Ammon's horn (tissue), 1 donor: Measurements from ENCODE around the gene SETBP1.
A peak's percentile ranks its signal among the peaks of the same experiment; 100 is the strongest.

Source experiments
- DNase-seq: peaks from one replicate; pipeline ENCODE4 v3.0.0-alpha.2; 2016; ENCODE audit warnings: low spot score

The SETBP1 gene

DNA sequence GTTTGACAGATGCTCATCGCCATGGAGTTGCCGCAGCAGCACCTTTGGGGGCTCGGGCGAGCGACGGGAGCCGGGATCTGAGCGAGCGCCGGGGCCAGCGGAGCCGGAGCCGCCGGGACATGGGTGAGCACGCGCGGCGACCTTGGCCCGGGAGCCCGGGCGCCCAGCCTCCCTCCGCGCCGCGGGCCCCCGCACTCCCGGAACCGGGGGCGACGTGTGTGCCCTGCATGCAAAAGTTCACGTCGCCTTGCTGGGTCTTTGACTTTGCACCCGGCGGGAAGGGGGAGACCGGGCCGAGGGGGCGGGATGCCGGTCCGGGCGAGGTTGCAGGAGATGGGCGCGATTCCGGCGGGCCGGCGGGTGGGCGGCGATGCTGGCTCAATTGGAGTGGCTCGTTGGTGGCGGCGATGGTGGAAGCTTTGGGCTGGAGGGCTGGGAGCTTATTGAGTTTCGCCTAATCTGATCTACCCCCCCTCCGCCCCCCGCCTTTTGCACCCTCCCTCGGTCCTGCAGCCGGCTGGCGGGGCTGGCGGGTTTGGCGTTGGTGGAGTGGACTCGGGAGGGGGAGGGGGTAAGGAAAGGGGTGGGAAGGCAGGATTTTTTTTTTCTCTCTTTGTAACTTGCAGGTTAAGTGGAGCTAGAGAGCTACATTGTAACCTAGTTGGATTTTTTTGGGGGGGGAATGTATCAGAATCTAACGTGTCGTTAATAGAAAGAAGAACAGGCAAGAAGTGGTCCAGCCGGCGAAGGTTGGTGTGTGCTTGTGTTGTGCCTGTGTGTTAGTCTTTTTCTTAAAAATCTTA lies at the start of gene SETBP1:
TSS of gene SETBP1 (plus strand) at position 616 of the 803 bp plus-strand sequence. CDS start 20,459 bp downstream, outside the sequence.
- peak; percentile 25 for DNase-seq

DNA sequence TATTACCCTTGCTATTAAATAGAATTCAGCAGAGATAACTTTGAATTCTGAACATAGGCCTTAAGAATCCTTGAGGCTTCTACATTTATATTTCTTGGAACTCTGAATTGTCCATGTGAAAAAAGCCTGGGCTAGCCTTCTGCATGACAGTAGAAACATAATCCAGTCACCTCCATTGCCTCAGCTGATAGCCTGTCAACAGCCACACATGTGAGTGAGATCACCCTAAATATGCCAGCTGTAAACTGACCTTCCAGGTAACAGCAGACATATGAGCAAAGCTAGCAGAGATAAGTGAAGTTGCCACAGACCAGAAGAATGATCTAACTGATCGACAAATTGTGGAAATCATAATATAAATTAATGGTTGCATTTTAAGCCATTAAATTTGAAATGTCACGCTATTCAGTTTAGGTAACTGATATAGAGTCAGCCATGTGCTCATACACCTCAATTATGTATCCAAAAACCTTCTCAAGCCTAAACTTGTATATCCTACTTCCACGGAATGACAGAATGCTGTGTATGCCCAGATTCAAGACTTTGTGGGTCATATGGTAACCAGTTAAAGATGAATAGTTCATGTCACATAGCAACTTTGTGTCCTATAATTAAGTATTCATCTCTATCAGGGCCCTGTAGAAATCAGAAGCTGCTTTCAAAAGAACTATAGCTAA lies 48.1 kb upstream of the SETBP1 start:
- DNase-seq, result no peak

DNA sequence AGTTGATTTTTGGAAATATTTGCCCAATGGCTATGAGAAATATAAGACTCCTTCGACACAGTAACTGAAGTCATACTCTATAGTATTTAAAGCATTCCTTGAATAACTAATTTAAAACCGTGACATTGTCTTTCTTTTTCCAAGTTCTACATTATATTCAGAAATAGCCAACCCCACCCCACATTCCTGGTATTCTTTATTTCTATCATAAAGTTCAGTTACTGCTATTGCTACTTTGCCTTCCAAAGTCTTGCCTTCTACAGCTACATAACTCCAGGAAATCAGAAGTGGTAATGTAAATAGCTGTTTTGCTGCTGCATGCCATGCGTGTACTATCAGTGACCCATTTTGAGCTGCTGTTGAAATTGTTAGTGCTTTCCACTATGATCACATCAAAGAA lies 45.1 kb upstream of the SETBP1 start:
- no peak for DNase-seq

DNA sequence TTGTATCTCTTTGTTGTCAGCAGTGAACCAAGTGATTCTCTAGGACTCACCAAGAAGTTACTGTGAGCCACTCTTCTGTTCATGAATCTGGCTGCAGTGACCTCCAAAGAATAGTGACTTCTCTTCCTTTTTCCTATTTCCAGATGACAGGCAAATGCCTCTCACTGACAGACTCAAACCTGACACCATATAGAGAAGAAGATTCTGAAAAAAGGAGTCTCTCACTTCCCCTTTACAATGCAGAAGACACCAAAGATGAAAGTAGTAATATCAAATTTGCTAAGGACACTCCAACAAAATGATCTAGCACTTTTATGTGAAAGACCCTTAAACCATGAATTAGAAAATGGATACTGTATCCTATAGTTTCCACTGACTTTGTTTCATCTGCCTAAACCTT lies 44.4 kb upstream of the SETBP1 start:
- DNase-seq, result no peak

DNA sequence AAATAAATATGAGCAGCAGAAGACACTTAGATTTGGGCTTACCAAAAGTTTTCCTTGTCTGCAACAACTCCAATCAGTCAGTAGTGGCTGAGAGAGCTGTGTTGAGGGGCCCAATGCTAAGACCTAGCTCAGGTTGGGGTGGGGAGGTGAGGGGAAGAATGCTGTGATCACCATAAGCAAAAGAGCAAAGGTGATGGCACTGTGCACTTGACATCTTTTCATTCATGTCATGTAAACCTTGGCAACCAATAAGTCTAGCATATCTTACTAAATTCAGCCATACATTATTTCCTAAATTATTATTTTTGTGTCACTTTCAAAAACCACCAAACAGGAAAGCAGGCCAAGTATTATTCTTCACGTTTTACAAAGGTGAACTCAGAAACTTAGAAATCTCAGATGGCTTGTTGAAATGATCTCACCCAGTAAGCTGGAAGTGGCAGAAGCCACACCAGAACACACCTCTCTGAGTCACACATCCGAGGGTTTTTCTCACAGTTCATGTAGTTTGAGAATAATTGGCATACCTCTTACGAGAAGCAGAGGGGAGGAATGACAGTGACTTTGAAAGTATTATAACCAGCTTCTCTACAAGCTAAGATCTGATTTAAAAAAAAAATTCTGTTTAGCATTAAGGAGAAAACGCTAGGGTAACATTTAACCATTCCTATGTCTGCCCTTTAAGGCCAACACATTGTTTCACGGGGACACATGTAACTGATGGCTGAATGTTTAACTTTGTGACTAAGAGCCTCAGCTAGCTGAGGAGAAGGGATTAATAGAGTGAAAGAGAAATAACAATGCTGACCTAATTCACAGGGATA lies 43.3 kb upstream of the SETBP1 start:
- DNase-seq, result no peak

DNA sequence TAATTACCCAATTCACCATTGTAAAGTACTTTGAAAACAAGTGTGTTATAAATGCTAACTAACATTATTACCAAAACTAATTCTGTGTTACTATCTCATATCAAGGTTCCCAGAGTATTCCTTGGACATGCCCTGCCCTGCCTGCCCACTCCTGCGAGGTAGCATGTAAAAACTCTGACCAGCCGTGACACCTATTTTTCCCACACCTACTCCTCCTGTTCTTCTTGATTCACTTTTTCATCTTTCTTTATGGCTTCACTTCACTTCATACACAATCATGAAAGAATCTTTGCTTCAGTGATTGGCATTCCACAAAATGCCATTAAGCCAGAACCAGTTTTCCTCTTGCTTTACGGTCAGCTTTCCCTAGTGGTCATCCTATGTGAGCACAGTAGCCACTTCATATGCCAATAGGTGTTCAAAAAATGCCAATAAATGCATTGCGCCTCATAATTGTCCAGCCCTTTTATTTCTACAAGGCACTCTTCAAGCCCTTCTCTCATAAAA lies 42.6 kb upstream of the SETBP1 start:
- no peak for DNase-seq

DNA sequence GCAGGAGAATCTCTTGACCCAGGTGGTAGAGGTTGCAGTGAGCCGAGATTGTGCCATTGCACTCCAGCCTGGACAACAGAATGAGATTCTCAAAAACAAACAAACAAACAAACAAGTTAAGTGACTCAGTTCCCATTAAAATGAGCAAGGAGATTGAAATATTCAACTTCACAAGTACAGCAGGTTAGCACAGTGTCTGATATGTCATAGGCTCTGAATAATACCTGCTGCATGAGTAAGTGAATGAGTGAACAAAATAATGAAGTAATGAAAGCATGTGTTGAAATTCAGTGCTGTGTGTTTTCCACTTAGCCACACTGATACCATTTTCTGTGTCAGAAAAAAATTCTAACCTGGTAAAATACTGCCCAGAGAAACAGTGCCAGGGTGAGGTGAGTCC lies 41.9 kb upstream of the SETBP1 start:
- no peak for DNase-seq

DNA sequence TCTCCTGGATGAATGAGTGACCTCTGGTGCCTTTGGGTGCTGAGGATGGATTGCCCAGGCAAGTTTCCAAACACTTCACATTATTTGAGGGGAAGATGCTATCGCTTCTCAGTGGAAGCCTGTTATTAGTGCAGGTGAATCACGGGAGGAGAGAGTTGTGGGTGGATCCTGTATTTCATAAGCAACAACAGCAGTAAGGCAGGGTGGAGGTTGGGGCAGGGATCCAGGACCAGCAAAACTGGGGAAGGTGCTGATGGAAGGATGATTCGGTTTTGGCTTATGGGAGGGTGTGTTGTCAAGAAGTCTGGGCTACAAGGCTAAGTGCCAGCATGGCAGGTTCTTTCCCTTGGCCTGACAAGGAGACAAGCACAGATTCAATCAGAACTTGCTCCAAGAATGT lies 37.7 kb upstream of the SETBP1 start:
- DNase-seq, result no peak

DNA sequence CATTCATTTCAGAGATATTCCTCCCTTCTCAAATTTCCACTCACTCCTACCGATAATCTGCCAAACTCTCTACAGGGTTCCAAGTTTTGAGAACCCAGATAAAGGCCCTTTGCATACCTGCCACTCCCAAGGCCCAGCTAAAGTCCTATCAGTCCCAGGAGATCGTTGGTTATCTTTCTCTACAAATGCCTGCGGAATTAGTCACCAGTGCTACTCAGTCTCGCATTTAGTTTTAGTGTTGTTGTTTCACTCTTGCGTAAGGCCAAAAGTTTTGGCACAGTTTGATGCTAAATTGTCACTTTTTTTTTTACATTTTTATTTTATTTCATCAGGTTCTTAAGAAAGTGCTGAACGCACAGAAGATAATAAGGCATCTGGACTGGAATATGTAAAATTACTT lies 29.2 kb upstream of the SETBP1 start:
- DNase-seq, result no peak

DNA sequence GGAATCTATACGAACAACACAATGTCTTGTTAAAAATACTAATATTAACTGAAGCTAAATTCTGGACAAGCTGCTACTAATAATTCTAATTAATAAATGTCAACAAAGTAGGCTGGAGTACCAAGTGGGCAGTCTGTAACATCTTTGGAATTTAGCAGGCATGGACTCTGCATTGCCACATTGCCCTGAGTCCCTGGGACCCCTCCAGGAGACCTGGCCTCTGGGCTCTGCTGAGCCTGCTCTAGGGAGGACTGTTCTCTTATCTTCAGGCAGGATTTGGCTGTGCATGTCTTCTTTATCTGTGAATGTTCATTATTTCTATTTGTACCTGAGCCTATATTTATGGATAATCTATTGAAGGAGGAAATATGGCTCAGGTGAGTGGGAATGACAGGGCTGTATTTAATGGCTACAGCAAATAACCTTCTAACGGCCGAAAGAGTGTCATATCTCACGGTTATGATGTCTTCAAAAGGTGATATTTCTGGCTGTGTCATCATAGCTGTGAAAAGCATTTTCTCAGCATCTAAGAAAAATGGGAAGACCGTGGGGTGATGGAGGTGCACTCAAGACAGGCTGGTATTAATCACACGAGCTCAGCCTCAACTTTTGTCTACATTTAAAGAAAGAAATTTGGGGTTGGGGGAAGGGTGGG lies 28.6 kb upstream of the SETBP1 start:
- no peak for DNase-seq

DNA sequence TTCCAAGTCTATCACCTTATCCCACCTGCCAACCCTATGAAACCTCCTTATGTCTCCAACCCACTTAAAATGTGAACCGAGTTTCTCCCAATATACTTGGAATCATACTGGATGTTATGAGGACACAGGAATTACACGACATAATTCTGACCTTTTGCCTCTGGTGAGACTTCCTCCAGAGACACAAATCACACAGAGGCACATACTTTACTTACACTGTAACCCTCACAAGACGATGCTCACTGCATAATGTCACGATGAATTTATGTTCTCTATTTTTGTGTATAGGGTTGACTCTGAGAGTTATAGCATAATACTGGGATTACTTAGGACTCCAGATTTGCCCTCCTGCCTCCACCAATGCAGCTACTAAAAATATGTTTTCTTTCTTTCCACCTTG lies 28.0 kb upstream of the SETBP1 start:
- DNase-seq, result no peak

DNA sequence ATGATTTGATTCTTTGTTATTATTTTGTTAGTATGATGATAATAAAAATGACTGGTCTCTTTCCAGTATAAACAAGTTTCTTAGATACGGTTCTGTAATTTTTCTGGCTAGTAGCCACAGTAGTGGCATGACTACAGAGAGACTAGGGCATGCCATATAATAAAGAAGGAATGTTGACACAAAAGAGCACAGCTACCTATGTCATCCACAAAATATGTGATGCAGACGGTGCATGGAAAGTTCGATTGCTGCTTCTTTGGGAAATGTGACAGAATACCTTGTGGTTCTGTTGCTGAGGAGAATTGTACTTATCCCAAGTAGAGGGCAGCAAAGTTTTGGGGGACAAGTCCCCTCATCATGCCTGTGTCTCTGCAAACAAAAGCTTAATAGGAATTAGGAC lies 26.1 kb upstream of the SETBP1 start:
- no peak for DNase-seq

DNA sequence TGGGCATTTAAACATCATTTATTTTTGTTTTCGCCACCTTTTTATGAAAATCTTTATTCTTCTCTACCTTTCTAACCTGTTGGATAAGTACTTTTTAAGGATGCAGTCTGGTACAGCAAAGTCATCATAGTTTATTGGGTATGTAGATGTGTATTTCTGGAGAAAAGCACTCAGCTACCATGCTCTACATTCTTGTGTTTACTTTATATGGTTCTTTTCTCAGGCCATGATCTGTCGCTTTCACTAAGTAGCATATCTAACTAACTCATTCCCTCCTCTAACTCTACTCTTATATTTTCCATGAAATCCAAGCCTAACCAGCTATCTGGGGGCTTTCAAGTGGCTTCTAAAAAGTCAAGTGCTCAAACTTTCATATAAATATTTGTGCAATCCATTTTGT lies 25.3 kb upstream of the SETBP1 start:
- no peak for DNase-seq

DNA sequence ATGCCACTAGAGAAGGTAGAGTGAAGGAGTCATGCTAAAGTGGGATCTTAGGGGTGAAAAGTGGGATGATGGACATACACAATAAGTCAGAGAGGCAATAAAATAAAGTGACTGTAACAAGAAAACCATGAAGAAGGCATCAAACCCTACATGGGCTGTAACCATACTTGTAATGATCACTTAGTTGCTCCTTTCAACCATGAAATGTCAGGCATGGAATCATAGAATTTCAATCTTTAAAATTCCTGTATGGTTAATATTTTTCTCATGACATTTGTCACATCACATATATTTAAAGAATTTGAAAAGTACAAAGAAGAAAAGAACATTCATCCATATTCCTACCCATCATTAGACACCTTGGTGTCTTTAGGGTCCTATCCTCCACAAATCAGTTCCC lies 20.9 kb upstream of the SETBP1 start:
- no peak for DNase-seq

DNA sequence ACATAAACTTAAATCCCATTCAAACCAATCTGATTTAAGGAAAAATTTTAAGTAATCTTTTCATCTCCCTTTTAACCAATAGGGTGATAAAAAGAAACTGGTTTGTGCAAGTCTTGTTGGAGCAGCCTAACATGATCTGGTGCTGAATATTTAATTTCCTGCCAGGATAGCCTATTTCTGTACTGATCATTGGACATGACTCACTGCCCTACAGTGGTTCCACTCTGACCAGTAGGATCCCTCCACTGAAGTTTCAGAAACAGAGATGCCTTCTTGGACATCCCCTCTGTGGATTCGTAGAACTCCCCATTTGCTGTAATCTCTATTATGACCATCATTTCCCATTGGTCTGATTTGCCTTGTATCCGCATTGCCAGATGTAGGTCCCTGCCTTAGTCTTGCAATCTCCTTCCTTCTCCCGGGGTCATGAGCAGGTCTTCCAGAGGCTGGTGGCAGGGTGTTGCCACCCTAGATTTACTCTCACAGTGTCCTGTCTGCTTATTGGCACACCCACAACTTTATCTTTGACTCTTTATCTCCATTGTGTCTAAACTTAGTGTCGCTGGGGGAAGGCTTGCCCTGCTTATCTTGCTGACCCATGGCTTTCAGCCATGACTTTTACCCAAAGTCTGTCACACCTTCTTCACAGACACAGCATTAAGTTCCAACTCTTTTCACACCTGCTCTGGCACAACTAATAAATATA lies 12.3 kb upstream of the SETBP1 start:
- no peak for DNase-seq

DNA sequence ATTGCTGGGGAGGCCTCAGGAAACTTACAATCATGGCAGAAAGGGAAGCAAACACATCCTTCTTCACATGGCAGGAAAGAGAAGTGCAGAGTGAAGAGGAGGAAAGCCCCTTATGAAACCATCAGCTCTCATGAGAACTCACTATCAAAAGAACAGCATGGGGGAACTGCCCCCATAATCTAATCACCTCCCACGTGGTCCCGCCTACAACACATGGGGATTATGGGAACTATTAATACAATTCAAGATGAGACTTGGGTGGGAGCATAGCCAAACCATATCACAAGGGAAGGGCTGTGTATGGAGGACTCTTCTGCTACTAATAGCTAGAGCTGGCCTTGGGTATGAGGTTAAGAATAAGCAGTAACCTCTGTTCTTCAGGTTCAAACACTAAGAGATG lies 8.8 kb upstream of the SETBP1 start:
- DNase-seq, result no peak

DNA sequence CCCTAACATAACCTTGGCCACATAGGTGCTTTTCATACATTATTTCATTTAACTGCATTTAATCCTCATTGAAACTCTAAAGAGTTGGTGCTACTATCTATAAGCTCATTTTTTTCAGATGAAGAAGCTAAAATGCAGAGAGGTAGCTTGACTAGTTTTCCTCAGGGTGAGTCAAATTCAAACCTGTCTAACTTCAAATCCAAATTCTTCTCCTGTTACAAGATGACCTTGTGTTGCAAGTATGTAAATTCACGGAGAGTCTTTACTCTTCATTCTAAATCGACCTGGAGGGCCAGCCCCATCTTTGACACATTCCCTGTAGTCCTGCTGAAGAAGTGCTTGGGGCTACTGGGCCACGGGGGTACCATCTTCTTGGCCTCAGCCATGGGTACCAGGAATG lies 8.2 kb upstream of the SETBP1 start:
- no peak for DNase-seq

DNA sequence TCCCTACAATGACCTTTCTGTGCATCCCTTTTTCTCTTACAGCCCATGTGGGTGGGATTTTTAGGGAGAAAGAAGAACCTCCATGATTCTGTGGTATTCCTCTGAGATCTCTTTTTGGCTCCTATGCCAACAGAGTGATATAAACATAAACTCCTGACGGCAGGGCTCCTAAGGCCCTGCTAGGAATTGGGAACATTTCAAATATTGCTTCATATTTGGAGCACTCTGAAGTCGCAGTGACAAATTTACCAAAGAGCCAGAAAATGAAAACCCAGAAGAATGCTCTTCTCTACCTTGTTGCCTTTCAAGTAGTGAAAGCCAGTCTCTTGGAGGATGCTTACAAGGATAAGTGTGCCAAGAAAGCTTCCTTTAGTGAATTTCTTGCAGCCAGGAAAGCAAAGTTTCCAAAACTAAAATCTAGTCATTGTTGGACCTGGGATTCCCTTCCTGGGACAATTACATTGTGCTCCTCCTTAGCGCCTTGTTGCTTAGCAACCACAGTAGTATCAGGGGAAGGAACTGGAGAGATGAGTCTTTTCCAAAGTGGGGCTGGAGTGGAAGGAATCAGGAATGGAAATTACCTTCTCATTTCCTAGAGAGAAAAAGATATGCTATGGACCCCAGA lies 7.3 kb upstream of the SETBP1 start:
- no peak for DNase-seq

DNA sequence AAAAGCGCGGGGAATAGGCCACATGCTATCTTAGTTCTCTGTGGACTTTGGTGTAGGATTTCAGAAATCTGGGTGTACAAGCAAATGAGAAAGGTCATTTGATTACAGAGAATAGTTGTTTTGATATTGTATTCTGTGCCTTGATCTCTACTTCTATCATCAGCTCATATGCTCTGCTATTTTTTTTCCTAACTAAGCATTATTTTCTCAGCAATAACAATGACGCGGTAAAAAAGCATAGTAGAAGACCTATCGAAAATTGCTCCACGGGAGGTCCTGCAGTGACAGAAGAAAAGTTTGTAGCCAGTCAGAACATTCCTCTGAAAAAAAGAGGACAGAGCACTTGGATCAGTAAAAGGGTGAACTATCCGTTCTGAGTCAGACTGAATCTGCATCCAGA lies 2.8 kb upstream of the SETBP1 start:
- DNase-seq, result no peak

DNA sequence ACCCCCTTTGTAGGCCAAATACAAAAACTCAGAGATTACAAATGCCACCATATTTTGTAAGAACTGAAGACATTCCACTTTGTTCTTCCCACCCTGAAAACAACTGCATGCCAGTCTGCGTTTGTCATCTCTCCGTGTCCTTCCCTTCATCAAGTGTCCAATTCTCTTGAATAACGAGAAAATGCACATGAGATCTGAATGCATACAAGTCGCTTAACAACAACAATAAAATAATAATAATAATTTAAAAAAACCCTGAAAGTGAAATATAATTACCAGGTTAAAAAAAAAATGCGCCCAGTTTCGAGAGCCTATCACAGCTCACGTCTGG lies 2.0 kb upstream of the SETBP1 start:
- DNase-seq, result no peak
